Heart left ventricle (tissue), 16 donors: Measurements from ENCODE around the gene CBX6. TPM values are rescaled to one million over a fixed set of nuclear protein-coding genes. Genes with fewer than 3 reads are reported as not detected.

Experiments used
- ATAC-seq, 4 donors: fragments of 200-7000 bp; cut with Tn5 transposase; one replicate each; pipeline ENCODE4 v1.9.1; 2020 to 2022; ENCODE audit warnings: moderate library complexity in 4 of 4, mild to moderate bottlenecking in 3 of 4, moderate number of reproducible peaks in 1 of 4
- DNase-seq, 5 donors: peaks; one replicate each; pipeline ENCODE4 v3.0.0-alpha.2; 2020
- H3K27ac ChIP-seq, 12 donors: fragments of 200-600 bp; sonication (generic) in 4 of 12; one replicate each; pipeline versions ENCODE4 v1.5.0 to v1.8.0; 2016 to 2022; ENCODE audit warnings: mild to moderate bottlenecking in 2 of 12
- H3K27me3 ChIP-seq, 9 donors: fragments of 200-600 bp; sonication (generic) in 2 of 9; one replicate each; pipeline versions ENCODE4 v1.5.1 to v1.8.0; 2016 to 2022; ENCODE audit warnings: mild to moderate bottlenecking in 3 of 9
- H3K36me3 ChIP-seq, 9 donors: fragments of 200-600 bp; sonication (generic) in 2 of 9; one replicate each; pipeline versions ENCODE4 v1.5.0 to v1.8.0; 2018 to 2022; ENCODE audit warnings: mild to moderate bottlenecking in 2 of 9
- H3K4me1 ChIP-seq, 12 donors: fragments of 200-600 bp; sonication (generic) in 4 of 12; one replicate each; pipeline versions ENCODE4 v1.5.0 to v1.8.0; 2016 to 2022; ENCODE audit warnings: mild to moderate bottlenecking in 3 of 12
- H3K4me3 ChIP-seq, 12 donors: fragments of 200-600 bp; sonication (generic) in 4 of 12; one replicate each; pipeline versions ENCODE4 v1.5.0 to v1.8.0; 2017 to 2022; ENCODE audit warnings: mild to moderate bottlenecking in 9 of 12, moderate library complexity in 4 of 12
- H3K9me3 ChIP-seq, 12 donors: fragments of 200-600 bp; sonication (generic) in 4 of 12; one replicate each; pipeline versions ENCODE4 v1.5.0 to v1.8.0; 2016 to 2022; ENCODE audit warnings: mild to moderate bottlenecking in 1 of 12
- CTCF ChIP-seq, 12 donors: fragments of 200-600 bp; sonication (generic) in 4 of 12; IDR thresholded peaks; one replicate each; pipeline versions ENCODE4 v1.5.0 to v1.8.0; 2018 to 2022; ENCODE audit warnings: antibody characterized with exemption in 12 of 12, mild to moderate bottlenecking in 5 of 12
- POLR2A ChIP-seq, 2 donors: fragments of 450-650 bp; IDR thresholded peaks; one replicate each; pipeline ENCODE4 v1.6.1; 2017; ENCODE audit warnings: antibody characterized with exemption in 2 of 2, mild to moderate bottlenecking in 2 of 2, moderate library complexity in 2 of 2
- WGBS, 4 donors: extraction: QIAGEN DNeasy Blood & Tissue Kit in 2 of 4; methylation state at CpG; one replicate each; pipeline versions ENCODE4 v1.1.5 to v1.1.7; 2013 to 2018; 5-methylcytosine and 5-hydroxymethylcytosine counted together
- intact Hi-C, 10 donors: fragments of 100-400 bp; cut with DNase I; formaldehyde crosslinking; loops; one replicate each; pipeline versions ENCODE4 v1.11.1 to v1.14.2; 2022
- polyA plus RNA-seq, 2 donors: library from polyadenylated mRNA; stranded (reverse); fragments of 200-250 nt; gene quantifications; one replicate each; pipeline ENCODE4 v1.2.3, GENCODE V29; 2013
- total RNA-seq, 9 donors: library from RNA; depleted of rRNA in 2 of 9; stranded (reverse); fragments of >200 nt in 2 of 9; fragmentation: NEBNext Ultra II Directional in 3 of 9; extraction: Animal tissue kit (Norgen Biotek cat#: 25700) in 3 of 9; gene quantifications; one replicate each; pipeline versions ENCODE4 v1.1.0 to v1.2.4, GENCODE V29; 2016 to 2023
- donor health status: ischemic (EF 13 %, LVEDD 7.1; RV severe dilation, severe dysfunction).
- donor health status: healthy with polysubstance abuse.
- donor health status: DM: no; HTN: yes; CAD: no.
- donor health status: DM: no; HTN: no; CAD: no.
- donor health status: ischemic (EF 25% LVEDD 6.9; RV normal size, moderate dysfunction).
- donor health status: ischemic (EF 25% LVEDD 5.7; RV mildly dilated, moderate dysfunction).
- donor health status: healthy.
- donor health status: DM: yes; HTN: yes; CAD: no.
- donor health status: ischemic (EF 35%, LVEDD 5.7; RV mildly dilated, moderate dysfunction).
- donor health status: nonischemic (EF 11% LVEDD 7.7; RV severe dilation, severe dysfunction).
- donor health status: DM: yes; HTN: yes; CAD: no.
- donor health status: PGD.
- donor health status: ischemic (EF 29% LVEDD 5.4; RV normal size, mild dysfunction).
- donor health status: nonischemic (EF 23%, LVEDD 6.1; RV moderate dilation, normal function).

Gene CBX6
- total and polyA plus RNA-seq, 11 donors: 21.1 to 59.0 (median 43.7) TPM

- Histone ChIP-seq H3K4me3 (no peak overlapping the region), H3K4me1 (no peaks in the 10 kb centered on the region), H3K9me3 (no peaks in the 10 kb centered on the region), H3K27me3 (no peaks in the 10 kb centered on the region), H3K36me3 (no peaks in the 10 kb centered on the region), H3K27ac (no peak overlapping the region)
- DNase-seq: peak in 4 of 5 donors; percentile 51 to 72 (median 60)
- TF ChIP-seq CTCF (IDR thresholded peaks at IDR 0.05) (peak in 10 of 12 donors; percentile 9 to 56 (median 34)), POLR2A (IDR thresholded peaks at IDR 0.05) (no peak)
- ATAC-seq: peak in 3 of 4 donors; percentile 79 to 89 (median 82)
- WGBS, 4 donors: 0 to 8% (median 3%) methylated on average over 4 of the region's 4 CpGs
- intact Hi-C loops: no loop called here
Measured at GRCh38 chr22:38824585-38824984, 47.4 kb downstream of the CBX6 start.

- TF ChIP-seq CTCF (IDR thresholded peaks at IDR 0.05): no peak
- no peak for TF ChIP-seq POLR2A (IDR thresholded peaks at IDR 0.05)
- H3K4me3 ChIP-seq: no peak overlapping the region
- H3K36me3 ChIP-seq: no peaks in the 10 kb centered on the region
- no peaks in the 10 kb centered on the region for H3K27me3 ChIP-seq
- H3K9me3 ChIP-seq: no peaks in the 10 kb centered on the region
- no peak overlapping the region for H3K27ac ChIP-seq
- H3K4me1 ChIP-seq: no peaks in the 10 kb centered on the region
- ATAC-seq (no peak), DNase-seq (no peak)
- WGBS, 4 donors: 79 to 100% (median 89%) methylated on average over 2 of the region's 2 CpGs
- intact Hi-C loops: no loop called here
Measured at GRCh38 chr22:38823637-38824036, 48.4 kb downstream of the CBX6 start.

GRCh38 chr22:38823076-38823475 is 48.9 kb downstream of the CBX6 start:
- intact Hi-C loops: no loop called here

GRCh38 chr22:38820020-38820419 is 52.0 kb downstream of the CBX6 start:
- Histone ChIP-seq H3K27me3 (no peaks in the 10 kb centered on the region), H3K9me3 (no peaks in the 10 kb centered on the region), H3K27ac (no peak overlapping the region), H3K4me1 (no peaks in the 10 kb centered on the region), H3K36me3 (no peaks in the 10 kb centered on the region), H3K4me3 (no peak overlapping the region)
- TF ChIP-seq CTCF (IDR thresholded peaks at IDR 0.05) (no peak), POLR2A (IDR thresholded peaks at IDR 0.05) (no peak)
- no peak for ATAC-seq
- 82 to 86% (median 85%) methylated on average over 7 to 8 of the region's 8 CpGs for WGBS, 4 donors
- DNase-seq: no peak
- intact Hi-C loops: no loop called here

More at GRCh38 chr22:38823076-38823475, 48.9 kb downstream of the CBX6 start:
- Histone ChIP-seq H3K27me3 (no peaks in the 10 kb centered on the region), H3K9me3 (no peaks in the 10 kb centered on the region), H3K4me3 (no peak overlapping the region), H3K36me3 (no peaks in the 10 kb centered on the region), H3K27ac (no peak overlapping the region), H3K4me1 (no peaks in the 10 kb centered on the region)
- ATAC-seq (no peak), DNase-seq (no peak)
- TF ChIP-seq POLR2A (IDR thresholded peaks at IDR 0.05) (no peak), CTCF (IDR thresholded peaks at IDR 0.05) (no peak)
- 89 to 96% (median 92%) methylated on average over 3 to 4 of the region's 4 CpGs for WGBS, 4 donors
